DOHH2 (cell line): ENCODE measurements around the gene PRDX3.

Experiments used
- H3F3A ChIP-seq: fragments of 200-600 bp; sonication (generic), shearing (Covaris generic); 2 replicates; pipeline ENCODE4 v1.6.0; 2016; ENCODE audit warnings: antibody characterized with exemption, mild to moderate bottlenecking; ENCODE audit not compliant: control insufficient read depth, insufficient read depth
- H3K27ac ChIP-seq: fragments of 200-600 bp; sonication (generic); 2 replicates; pipeline ENCODE4 v1.5.1; 2014; ENCODE audit warnings: low read depth, mild to moderate bottlenecking, low read length, moderate library complexity
- H3K27me3 ChIP-seq: fragments of 200-600 bp; sonication (generic); 2 replicates; pipeline ENCODE4 v1.6.1; 2014; ENCODE audit warnings: mild to moderate bottlenecking, low read length, mixed read lengths; ENCODE audit not compliant: control insufficient read depth
- H3K36me3 ChIP-seq: fragments of 200-600 bp; sonication (generic); 2 replicates; pipeline ENCODE4 v1.6.1; 2014; ENCODE audit warnings: mild to moderate bottlenecking, low read length, moderate library complexity, mixed read lengths; ENCODE audit not compliant: control insufficient read depth
- H3K4me1 ChIP-seq: fragments of 200-600 bp; sonication (generic); 2 replicates; pipeline ENCODE4 v1.6.1; 2014; ENCODE audit warnings: mild to moderate bottlenecking, low read length, mixed read lengths; ENCODE audit not compliant: control insufficient read depth
- H3K4me2 ChIP-seq: fragments of 200-600 bp; sonication (generic); 2 replicates; pipeline ENCODE4 v1.6.0; 2014; ENCODE audit warnings: mild to moderate bottlenecking, low read length, moderate library complexity
- H3K4me3 ChIP-seq: fragments of 200-600 bp; sonication (generic); 2 replicates; pipeline ENCODE4 v1.5.1; 2014; ENCODE audit warnings: mild to moderate bottlenecking, low read length, mixed read lengths
- H3K79me2 ChIP-seq: fragments of 200-600 bp; sonication (generic); 2 replicates; pipeline ENCODE4 v1.6.1; 2014; ENCODE audit warnings: mild to moderate bottlenecking, low read length, mixed read lengths; ENCODE audit not compliant: control insufficient read depth
- H3K9me2 ChIP-seq: fragments of 200-600 bp; sonication (generic); replicated peaks from 2 replicates; pipeline ENCODE4 v1.6.1; 2014; ENCODE audit warnings: mild to moderate bottlenecking, low read length, mixed read lengths; ENCODE audit not compliant: control insufficient read depth
- H3K9me3 ChIP-seq: fragments of 200-600 bp; sonication (generic); 2 replicates; pipeline ENCODE4 v1.6.1; 2014; ENCODE audit warnings: antibody characterized with exemption, low read length, mixed read lengths; ENCODE audit not compliant: control insufficient read depth, insufficient read depth
- H4K20me1 ChIP-seq: fragments of 200-600 bp; sonication (generic); 2 replicates; pipeline ENCODE4 v1.6.0; 2014; ENCODE audit warnings: low read depth, mild to moderate bottlenecking, antibody characterized with exemption, low read length, moderate library complexity; ENCODE audit not compliant: control insufficient read depth, insufficient read depth
- CTCF ChIP-seq: fragments of 200-600 bp; sonication (generic); IDR thresholded peaks from one replicate; pipeline ENCODE4 v1.5.1; 2014; ENCODE audit warnings: antibody characterized with exemption, mild to moderate bottlenecking, low read depth, low read length; ENCODE audit not compliant: poor library complexity, severe bottlenecking
- EZH2phosphoT487 ChIP-seq: fragments of 200-600 bp; sonication (generic); IDR thresholded peaks from 2 replicates; pipeline ENCODE4 v1.6.1; 2017; ENCODE audit warnings: borderline replicate concordance, mild to moderate bottlenecking, antibody characterized with exemption, low read length, moderate library complexity, mixed read lengths

Gene PRDX3

DNA sequence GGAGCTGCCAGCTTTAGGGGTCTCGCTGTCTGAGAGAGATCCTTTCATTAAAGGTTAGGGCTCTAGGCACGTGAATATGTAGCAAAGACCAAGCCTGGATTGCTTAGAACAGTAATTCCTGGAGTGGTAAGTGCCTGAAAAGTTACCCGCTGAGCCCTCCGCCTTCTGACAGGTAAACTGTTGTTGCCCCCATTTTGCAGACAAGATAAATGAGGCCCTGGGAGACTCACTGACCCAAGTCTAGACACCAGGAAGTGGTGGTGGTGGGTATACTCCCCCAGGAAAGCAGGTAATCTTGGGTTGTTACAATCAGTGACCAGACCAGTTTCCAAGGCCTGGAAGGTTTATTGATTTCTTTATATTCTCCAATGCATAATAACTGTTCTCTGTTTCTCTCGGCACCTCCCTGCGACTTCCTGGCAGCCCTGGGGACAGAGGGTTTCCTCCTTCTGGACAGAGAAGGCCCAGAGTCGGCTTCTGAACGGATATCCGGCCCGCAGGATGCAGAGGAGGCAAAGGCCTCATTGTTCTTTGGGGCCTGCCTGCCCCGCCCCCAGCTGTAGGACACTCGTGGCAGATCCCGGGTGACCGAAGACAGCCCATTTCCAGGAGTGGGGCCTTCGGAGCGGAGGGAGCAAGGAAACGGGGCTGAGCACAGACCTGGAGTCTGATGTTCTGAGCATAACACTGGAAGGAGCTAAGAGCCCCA is 27.4 kb upstream of the PRDX3 start:
- H3K27ac ChIP-seq = peak overlapping the region; percentile 52
- H3K4me1 ChIP-seq = peaks cover 33% of the 10 kb centered on the region
- H3K9me2 ChIP-seq = no peaks in the 10 kb centered on the region
- peak overlapping the region; percentile 76 for H3K4me3 ChIP-seq
- no peaks in the 10 kb centered on the region for H3K9me3 ChIP-seq
- H3K27me3 ChIP-seq = peaks cover 17% of the 10 kb centered on the region
- TF ChIP-seq EZH2phosphoT487 (no peak), CTCF (no peak)
- no peaks in the 10 kb centered on the region; the same call in 1 of the 2 replicates for H3K79me2 ChIP-seq
- peaks cover 12% of the 10 kb centered on the region for H3F3A ChIP-seq
- no peaks in the 10 kb centered on the region for H3K36me3 ChIP-seq
- no peaks in the 10 kb centered on the region for H4K20me1 ChIP-seq
- peak overlapping the region; percentile 91 for H3K4me2 ChIP-seq

DNA sequence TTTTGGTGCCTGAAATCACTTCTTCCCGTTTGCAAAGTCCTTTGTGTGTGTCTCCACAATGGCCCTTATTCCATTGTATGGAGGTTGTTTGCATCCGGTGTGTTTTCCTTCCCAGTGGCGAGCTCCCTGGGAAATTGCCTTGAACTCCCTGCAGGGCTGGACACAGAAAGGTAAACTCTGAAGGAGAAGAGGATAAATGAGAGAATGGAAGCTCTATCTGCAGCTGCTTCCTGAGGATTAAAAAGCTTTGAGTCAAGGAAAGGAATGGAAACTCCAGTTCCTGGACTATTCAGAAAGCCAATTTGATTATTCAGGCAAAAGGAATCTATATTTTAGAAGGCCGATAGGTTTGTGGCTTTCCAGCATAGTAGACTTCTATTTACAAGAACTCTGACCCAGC is 24.4 kb upstream of the PRDX3 start:
- no peaks in the 10 kb centered on the region for H3K36me3 ChIP-seq
- H4K20me1 ChIP-seq = no peaks in the 10 kb centered on the region
- H3K79me2 ChIP-seq = no peaks in the 10 kb centered on the region
- no peaks in the 10 kb centered on the region for H3K9me3 ChIP-seq
- no peak overlapping the region for H3K4me2 ChIP-seq
- H3K4me3 ChIP-seq = no peak overlapping the region
- no peak overlapping the region for H3K27ac ChIP-seq
- H3F3A ChIP-seq = peaks cover 3% of the 10 kb centered on the region; the same call in 1 of the 2 replicates
- TF ChIP-seq CTCF (no peak), EZH2phosphoT487 (no peak)
- no peaks in the 10 kb centered on the region for H3K9me2 ChIP-seq
- H3K4me1 ChIP-seq = peaks cover 13% of the 10 kb centered on the region
- H3K27me3 ChIP-seq = peaks cover 18% of the 10 kb centered on the region

DNA sequence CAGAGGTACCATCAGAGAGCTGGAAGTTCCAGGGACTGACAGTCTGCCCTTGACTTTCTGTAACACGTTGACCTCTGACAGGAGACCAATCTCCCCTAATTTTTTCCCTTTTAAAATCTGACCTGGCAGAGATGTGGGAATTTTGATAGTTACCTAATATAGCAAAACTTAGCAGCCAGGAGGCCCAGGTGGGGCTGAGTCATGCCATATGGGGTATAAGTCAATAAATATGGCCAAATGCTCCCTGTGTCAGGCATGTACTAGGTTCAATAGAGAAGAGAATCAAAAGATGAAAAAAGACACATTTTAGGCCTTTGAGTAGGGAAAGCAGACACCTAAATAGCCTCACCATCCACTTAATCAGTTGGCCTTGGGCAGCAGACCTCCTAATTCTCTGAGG is 22.6 kb upstream of the PRDX3 start:
- Histone ChIP-seq H3K4me1 (peaks cover 5% of the 10 kb centered on the region), H3F3A (peaks cover 3% of the 10 kb centered on the region; the same call in 1 of the 2 replicates), H3K9me3 (no peaks in the 10 kb centered on the region), H3K27me3 (peaks cover 16% of the 10 kb centered on the region; the same call in 1 of the 2 replicates), H3K27ac (no peak overlapping the region), H4K20me1 (no peaks in the 10 kb centered on the region), H3K9me2 (no peaks in the 10 kb centered on the region), H3K4me2 (no peak overlapping the region), H3K79me2 (no peaks in the 10 kb centered on the region), H3K4me3 (no peak overlapping the region), H3K36me3 (no peaks in the 10 kb centered on the region)
- TF ChIP-seq CTCF (no peak), EZH2phosphoT487 (no peak)
